Colonic mucosa (tissue), 4 donors: Measurements from ENCODE around the gene PLEKHH1. TPM values are rescaled to one million over a fixed set of nuclear protein-coding genes. Genes with fewer than 3 reads are reported as not detected.

ENCODE experiments used
- DNase-seq: peaks from one replicate; pipeline ENCODE4 v3.0.0-alpha.2; 2020
- H3K27ac ChIP-seq: fragments of 200-600 bp; one replicate; pipeline ENCODE4 v1.8.0; 2021
- H3K27me3 ChIP-seq: fragments of 200-600 bp; one replicate; pipeline ENCODE4 v1.8.0; 2021
- H3K36me3 ChIP-seq: fragments of 200-600 bp; one replicate; pipeline ENCODE4 v1.8.0; 2021
- H3K4me1 ChIP-seq: fragments of 200-600 bp; one replicate; pipeline ENCODE4 v1.8.0; 2021; ENCODE audit warnings: mild to moderate bottlenecking
- H3K4me3 ChIP-seq: fragments of 200-600 bp; one replicate; pipeline ENCODE4 v1.8.0; 2021
- H3K9ac ChIP-seq, 2 donors: one replicate each; pipeline ENCODE4 v1.7.0; 2013; ENCODE audit warnings: control low read depth in 2 of 2, low read depth in 2 of 2, low read length in 2 of 2
- H3K9me3 ChIP-seq: fragments of 200-600 bp; one replicate; pipeline ENCODE4 v1.8.0; 2021
- CTCF ChIP-seq: fragments of 200-600 bp; IDR thresholded peaks from one replicate; pipeline ENCODE4 v1.8.0; 2022; ENCODE audit warnings: antibody characterized with exemption, mild to moderate bottlenecking
- intact Hi-C: fragments of 100-400 bp; cut with DNase I; formaldehyde crosslinking; loops from one replicate; pipeline ENCODE4 v1.14.1; 2022
- total RNA-seq, 2 donors: library from RNA; stranded (reverse); fragmentation: NEBNext Ultra II Directional in 1 of 2; extraction: Animal tissue kit (Norgen Biotek cat#: 25700) in 1 of 2; gene quantifications; one replicate each; pipeline ENCODE4 v1.2.1, GENCODE V29; 2021
- donor health status: healthy.
- donor health status: DM: no; HTN: no; CAD: no.
- donor health status: DM: no; HTN: no; CAD: no.

PLEKHH1 gene
- total RNA-seq, 2 donors from 2014 or later: 47.1 to 63.1 TPM

- TF ChIP-seq CTCF: no peak
- Histone ChIP-seq H3K4me1 (no peaks in the 10 kb centered on the region), H3K27me3 (no peaks in the 10 kb centered on the region), H3K36me3 (no peaks in the 10 kb centered on the region), H3K9me3 (no peaks in the 10 kb centered on the region), H3K27ac (no peak overlapping the region), H3K4me3 (no peak overlapping the region), H3K9ac (no peak overlapping the region)
- no peak for DNase-seq
- intact Hi-C loops: no loop called here
These were observed 31.4 kb upstream of the PLEKHH1 start for GRCh38 chr14:67501670-67502069.

GRCh38 chr14:67502867-67503266 is 30.2 kb upstream of the PLEKHH1 start:
- H3K9me3 ChIP-seq: no peaks in the 10 kb centered on the region
- no peak overlapping the region for H3K9ac ChIP-seq
- H3K27me3 ChIP-seq: no peaks in the 10 kb centered on the region
- no peak overlapping the region for H3K27ac ChIP-seq
- intact Hi-C loops: no loop called here
- H3K36me3 ChIP-seq: no peaks in the 10 kb centered on the region
- H3K4me3 ChIP-seq: no peak overlapping the region
- no peaks in the 10 kb centered on the region for H3K4me1 ChIP-seq
- no peak for TF ChIP-seq CTCF
- DNase-seq: no peak

GRCh38 chr14:67503331-67503730 is 29.8 kb upstream of the PLEKHH1 start:
- no peaks in the 10 kb centered on the region for H3K9me3 ChIP-seq
- no peak for TF ChIP-seq CTCF
- H3K4me1 ChIP-seq: no peaks in the 10 kb centered on the region
- DNase-seq: no peak
- H3K27ac ChIP-seq: no peak overlapping the region
- intact Hi-C loops: no loop called here
- H3K27me3 ChIP-seq: no peaks in the 10 kb centered on the region
- no peak overlapping the region for H3K4me3 ChIP-seq
- no peaks in the 10 kb centered on the region for H3K36me3 ChIP-seq
- H3K9ac ChIP-seq: no peak overlapping the region

DNA sequence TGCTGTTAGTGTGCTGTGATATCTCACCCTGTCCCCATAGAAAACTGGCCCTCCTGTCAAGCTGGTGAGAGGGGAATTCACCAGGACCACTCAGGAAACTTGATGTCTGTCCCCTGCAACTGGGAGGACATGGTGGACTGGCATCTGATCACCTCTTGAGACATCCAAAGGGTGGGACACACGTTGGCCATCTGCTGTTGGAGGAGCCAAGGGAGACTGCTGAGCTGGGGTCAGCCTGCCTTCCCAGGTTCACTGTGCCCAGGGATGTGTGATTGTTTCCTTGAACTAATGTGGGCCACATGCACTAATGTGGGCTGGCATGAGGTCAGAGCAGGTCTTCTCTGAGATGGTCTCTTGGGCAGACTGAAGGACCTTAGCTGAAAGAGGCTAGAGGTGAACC is 27.8 kb upstream of the PLEKHH1 start:
- no peaks in the 10 kb centered on the region for H3K27me3 ChIP-seq
- no peaks in the 10 kb centered on the region for H3K9me3 ChIP-seq
- H3K4me3 ChIP-seq: no peak overlapping the region
- intact Hi-C loops: no loop called here
- H3K4me1 ChIP-seq: no peaks in the 10 kb centered on the region
- no peaks in the 10 kb centered on the region for H3K36me3 ChIP-seq
- no peak for TF ChIP-seq CTCF
- H3K27ac ChIP-seq: no peak overlapping the region
- no peak overlapping the region for H3K9ac ChIP-seq
- no peak for DNase-seq

- Histone ChIP-seq H3K36me3 (no peaks in the 10 kb centered on the region), H3K27ac (no peak overlapping the region), H3K9ac (no peak overlapping the region), H3K4me1 (peaks cover 5% of the 10 kb centered on the region), H3K27me3 (no peaks in the 10 kb centered on the region), H3K4me3 (no peak overlapping the region), H3K9me3 (no peaks in the 10 kb centered on the region)
- no peak for DNase-seq
- intact Hi-C loops: no loop called here
- no peak for TF ChIP-seq CTCF
These were observed 24.1 kb upstream of the PLEKHH1 start for GRCh38 chr14:67508956-67509355.

DNA sequence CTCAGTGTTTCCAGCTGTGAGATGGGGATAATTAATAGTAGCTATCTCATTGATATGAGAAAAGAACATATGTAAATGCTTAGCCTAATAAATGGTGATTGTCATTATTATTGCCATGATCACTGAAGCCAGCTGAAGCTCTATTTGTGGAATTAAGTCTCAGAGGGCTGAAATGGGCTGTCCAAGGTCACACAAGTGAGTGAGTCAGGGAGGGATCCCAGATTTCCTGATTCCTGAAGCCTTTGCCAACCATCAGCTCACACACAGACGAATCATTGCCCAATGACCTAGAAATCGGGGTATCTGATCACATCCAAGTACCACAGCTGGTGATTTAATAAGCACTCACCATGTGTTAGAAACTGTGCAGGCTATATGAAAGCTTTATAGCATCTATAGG is 23.0 kb upstream of the PLEKHH1 start:
- intact Hi-C loops: no loop called here
- no peaks in the 10 kb centered on the region for H3K27me3 ChIP-seq
- TF ChIP-seq CTCF: no peak
- no peak overlapping the region for H3K27ac ChIP-seq
- no peak overlapping the region for H3K4me3 ChIP-seq
- H3K36me3 ChIP-seq: no peaks in the 10 kb centered on the region
- DNase-seq: no peak
- no peak overlapping the region for H3K9ac ChIP-seq
- no peaks in the 10 kb centered on the region for H3K9me3 ChIP-seq
- peaks cover 9% of the 10 kb centered on the region for H3K4me1 ChIP-seq
